Stimulated activated CD4-positive, alpha-beta T cell treated with anti-CD3 and anti-CD28 coated beads, Interleukin-1b, Interleukin-23, amount 100 ng/mL, for 48 hours (primary cell): ENCODE measurements around the gene MAGI2.

Experiments
- DNase-seq: peaks from one replicate; pipeline ENCODE4 v3.0.0-alpha.2; 2020

Gene MAGI2

GRCh38 chr7:78195281-78195680 lies 1258.2 kb downstream of the MAGI2 start:
- no peak for DNase-seq

DNA sequence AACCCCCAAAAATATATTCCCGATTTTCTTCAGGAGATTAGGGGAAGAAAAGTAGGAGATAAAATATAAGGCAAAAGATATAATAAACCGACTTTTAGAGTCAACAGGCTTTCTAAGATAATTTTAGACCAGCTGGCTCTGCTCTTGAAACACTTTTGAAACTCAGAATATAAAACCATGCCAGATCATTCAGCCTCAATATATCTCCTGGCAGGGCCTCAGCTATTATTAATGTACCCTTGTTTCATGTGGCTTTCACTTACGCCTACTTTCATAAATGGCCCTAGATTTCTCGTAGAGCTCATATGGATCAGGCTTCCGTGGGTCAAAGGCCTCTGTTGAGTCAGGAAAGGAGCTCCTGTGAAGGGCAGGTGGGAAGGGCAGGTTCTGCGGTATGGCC lies 1258.9 kb downstream of the MAGI2 start:
- DNase-seq, result no peak

GRCh38 chr7:78191475-78192079 lies 1261.9 kb downstream of the MAGI2 start:
- DNase-seq, result no peak

GRCh38 chr7:78189762-78190161 lies 1263.7 kb downstream of the MAGI2 start:
- no peak for DNase-seq

DNA sequence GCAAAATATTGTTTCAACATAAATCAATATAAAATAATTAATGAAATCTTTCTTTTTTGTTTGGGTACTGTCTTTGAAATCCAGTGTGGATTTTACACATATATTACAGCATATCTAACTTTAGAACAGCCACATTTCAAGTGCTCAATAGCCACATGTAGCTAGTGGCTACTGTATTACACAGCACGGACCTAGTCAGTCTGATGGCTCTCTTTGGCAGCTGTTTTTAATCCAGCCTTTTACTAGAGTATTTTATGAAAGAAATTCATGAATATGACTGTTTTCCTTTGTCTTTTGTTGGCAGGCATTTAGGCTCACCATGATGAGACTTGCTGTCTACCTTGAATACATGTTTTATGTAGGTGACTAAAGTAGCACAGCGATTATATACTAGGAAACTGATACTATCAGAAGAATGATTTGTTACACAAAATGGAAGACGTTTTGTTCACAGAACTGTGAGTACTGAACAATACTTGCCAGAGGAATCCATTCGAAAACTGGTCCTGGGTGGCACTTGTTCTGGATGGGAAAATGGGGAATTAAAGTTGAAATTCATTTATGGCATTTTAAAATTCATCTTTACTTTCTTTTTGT lies 1268.2 kb downstream of the MAGI2 start:
- no peak for DNase-seq

GRCh38 chr7:78184299-78184698 lies 1269.2 kb downstream of the MAGI2 start:
- no peak for DNase-seq

DNA sequence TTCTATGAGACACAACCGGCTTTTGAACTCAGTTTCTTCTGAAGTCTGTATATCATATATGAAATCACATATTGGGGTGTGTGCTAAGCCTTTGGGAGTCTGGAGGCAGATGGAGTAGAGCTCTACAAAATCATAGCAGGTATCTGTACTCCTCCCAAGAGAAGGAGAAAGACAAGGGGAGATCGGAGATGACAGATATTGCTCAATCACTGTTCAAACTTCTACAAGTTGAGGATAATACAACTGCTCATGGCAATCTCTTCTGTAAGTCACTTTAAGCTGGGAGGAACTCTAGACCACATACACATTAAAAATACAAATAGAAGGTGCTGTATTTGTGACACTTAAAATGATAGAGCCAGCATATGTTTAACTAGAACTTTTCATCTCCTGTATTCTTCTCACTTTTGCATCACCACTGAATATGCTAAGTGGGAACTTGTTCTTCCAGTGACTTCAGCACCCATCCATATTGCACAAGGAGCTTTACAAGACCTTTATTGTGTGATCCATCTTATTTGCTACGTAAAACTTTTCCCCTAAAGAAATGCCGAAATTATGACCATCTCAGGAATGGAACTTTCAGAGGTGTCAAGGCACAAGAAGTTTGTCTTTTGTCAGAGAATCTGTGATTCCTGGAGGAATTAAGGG lies 1273.5 kb downstream of the MAGI2 start:
- no peak for DNase-seq

DNA sequence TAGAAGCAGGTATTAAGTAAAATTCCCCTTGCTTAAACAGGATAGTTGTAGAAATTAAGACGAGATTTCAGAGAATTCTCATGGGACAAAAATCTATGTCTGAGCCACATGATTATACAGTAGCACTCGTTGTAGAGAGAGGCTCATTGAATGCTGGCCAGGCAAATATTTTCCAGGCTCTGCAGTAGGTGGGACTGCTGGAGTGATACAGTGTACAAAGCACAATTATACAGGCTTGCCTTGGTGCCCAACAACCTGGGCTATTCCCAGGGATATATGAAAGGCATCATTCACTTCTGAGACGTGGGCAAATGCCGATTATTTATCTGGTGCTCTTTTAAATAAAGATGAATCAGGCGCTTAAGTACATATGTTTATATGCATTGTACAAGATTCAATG lies 1274.3 kb downstream of the MAGI2 start:
- no peak for DNase-seq

GRCh38 chr7:78178319-78178718 lies 1275.1 kb downstream of the MAGI2 start:
- DNase-seq, result no peak

DNA sequence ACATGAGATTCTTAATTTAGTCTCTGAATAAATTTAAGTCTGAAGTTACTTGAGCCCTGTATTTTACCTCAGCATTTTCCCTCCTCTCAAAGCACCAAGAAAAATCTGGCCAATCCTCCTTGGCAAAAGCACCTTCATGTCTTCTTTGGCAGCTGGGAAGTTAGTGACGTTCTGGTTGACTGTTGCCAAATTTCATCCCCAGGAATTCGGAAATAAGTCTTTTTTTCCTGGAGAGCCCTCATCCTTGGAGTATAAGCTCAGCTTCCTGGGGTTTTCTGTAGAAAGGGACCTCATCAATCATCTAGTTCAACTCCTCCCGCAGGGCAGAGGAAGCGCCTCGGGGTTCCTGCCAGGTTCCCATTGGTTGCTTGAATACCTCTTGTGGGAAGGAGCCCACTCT lies 1277.3 kb downstream of the MAGI2 start:
- DNase-seq, result no peak

DNA sequence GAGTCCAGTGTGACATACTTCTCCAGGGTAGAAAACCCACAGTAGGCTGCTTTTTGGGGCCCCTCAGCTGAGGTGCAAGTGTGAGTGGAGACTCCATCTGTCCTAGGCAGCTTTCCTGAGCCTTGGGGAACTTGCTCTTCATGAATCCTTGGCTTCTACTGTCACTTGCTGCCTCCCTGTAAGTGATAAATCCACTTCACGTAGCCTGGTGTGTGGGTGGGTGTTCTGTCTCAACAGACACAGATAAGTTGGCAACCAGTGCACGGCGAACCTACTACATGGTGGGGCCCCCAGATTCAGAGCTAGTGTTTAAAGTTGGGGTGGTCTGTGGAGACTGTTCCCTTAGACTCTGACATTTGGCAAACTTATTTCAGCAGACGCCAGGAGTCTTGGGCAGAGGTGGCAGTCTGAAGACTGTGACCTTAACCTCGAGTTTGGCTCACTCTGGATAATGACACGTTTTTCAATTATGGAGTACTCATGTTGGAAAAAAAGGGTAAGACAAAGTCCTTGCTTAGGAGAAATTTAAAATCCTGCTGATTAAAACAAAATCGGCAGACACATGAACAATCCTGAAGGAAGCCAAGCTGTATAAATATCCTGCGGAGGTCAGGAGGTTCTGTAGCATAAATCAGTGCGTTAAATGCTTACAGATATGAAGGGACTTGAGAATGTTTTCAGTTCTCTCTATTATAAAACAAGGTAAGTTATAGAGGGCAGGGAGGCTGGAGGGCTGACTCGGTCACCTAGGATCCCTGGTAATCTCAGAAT lies 1278.0 kb downstream of the MAGI2 start:
- DNase-seq, result no peak

DNA sequence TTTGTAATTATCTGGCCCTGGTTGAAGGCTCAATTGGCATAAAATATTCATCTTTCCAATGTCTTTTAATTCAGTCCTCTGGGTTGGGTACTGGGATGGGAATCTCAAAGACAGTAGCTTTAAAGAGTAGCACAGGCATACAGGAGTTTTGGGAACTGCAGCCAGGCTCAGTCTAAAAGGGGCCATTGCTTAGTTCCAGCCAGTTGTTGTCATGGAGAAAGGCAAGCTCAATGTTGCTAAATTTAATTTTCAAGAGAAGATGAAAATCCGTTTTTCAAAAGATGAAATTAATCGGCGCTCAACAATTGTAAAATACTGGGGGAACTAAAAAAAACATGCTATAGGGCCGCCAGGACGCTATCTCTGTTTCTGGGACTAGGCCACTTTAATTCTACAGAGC lies 1279.8 kb downstream of the MAGI2 start:
- DNase-seq, result no peak

DNA sequence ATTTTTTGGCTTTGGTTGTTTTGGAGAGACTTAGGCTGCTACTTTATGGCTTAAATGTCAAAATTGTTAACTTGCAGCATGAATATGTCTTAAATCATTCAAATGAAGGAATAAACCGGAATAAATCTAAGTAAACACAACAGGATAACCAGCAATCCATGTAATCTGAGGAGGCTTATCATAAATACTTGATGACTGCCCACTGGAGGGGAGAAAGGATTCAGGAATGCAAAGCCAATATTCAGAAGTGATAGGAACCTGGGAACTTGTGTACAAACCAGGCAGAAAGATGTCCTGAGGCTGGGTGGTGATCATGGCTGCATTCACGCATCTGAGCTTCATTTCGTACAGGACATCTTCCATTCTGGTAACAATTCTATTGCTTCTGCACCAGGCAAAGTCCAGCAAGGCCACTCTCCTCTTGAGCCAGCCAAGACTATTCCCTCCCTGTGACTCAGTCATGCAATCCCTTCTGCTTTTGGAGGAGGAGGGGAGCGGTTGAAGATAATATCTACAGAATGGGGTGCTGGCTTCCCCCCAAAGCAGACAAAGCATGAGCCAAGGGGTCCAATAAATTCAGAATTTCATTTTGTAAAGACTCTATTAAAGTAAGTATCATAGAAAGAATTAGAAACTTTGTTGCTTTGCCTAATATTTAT lies 1280.4 kb downstream of the MAGI2 start:
- no peak for DNase-seq

DNA sequence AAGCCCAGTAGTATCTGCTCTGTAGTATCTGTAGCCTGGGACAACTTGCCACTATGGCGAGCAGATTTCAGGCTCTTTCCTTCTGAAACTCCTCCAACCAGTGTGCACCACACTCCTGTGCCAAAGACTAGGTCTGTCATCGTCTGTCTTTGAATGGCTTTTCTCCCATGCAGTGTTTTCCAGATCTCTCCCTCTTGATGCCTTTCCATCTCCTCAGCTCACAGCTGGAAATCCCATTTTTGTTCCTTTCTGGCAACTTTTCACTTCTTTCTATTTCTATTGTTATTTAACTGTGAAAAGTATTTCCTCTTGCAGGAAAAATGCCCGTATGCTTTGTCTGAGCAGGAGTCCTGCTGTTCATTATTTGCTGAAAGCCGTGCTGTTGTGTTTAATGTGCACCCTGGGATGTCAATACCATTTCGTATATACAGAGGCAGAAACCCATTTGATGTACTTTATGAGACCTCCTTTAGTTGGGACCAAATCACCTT lies 1281.2 kb downstream of the MAGI2 start:
- DNase-seq, result no peak

DNA sequence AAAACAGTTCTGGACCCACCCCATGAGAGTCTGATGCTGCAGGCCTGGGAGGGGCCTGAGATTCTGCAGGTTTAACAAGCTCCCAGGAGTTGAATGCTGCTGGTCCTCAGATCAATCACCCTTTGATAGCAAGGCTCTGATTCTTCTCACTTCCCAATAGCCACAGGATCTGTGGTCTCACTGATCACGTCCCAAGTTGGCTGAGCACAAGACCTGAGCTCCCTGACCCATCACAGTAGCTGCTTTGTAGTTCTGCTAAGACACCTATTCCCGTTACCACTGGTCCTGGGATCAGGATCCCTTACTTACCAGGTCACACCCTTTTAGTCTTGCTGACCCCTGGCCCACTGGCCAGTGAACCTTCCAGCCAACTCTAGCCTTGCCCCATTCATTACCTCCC lies 1282.1 kb downstream of the MAGI2 start:
- no peak for DNase-seq

GRCh38 chr7:78170815-78171214 lies 1282.7 kb downstream of the MAGI2 start:
- DNase-seq, result no peak

DNA sequence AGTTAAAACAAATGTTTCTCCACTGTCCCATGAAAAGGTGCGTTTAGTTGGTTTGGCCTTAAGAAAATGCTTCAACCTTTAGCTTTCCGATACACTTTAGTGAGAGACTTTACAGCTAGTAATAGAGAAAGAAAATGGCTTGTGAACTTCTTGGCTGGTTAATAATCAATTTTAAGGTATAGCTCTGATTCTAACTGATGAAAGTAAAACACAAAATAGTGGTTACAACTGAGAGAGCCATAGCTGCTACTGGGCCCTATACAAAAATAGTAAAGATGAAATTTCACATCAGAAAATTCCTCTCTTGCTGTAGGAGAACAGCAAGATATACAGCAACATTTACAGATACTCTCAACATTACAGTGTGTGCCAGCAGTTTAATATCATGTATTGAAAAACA lies 1283.5 kb downstream of the MAGI2 start:
- no peak for DNase-seq

DNA sequence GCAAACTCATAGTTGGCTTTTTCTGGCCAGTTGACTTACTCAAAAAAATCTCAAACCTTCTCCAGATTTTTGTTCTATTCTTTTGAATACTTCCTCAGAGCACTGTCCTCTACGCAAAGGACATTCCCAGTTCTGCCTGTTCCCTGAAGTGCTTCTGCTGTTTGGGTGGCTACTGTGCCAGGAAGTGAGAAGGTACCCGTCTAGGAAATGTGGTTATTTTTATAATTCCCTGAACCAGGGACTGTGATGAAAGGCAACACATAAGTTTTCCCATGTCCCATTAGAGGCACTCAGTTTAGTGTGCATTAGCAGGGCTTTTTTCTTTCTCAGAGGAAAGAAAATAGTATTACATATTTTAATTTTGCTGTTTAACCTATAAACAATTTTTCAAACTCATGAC lies 1284.6 kb downstream of the MAGI2 start:
- no peak for DNase-seq

GRCh38 chr7:78167860-78168259 lies 1285.6 kb downstream of the MAGI2 start:
- no peak for DNase-seq

- DNase-seq, result no peak
These were observed 1287.6 kb downstream of the MAGI2 start for GRCh38 chr7:78165854-78166253.

DNA sequence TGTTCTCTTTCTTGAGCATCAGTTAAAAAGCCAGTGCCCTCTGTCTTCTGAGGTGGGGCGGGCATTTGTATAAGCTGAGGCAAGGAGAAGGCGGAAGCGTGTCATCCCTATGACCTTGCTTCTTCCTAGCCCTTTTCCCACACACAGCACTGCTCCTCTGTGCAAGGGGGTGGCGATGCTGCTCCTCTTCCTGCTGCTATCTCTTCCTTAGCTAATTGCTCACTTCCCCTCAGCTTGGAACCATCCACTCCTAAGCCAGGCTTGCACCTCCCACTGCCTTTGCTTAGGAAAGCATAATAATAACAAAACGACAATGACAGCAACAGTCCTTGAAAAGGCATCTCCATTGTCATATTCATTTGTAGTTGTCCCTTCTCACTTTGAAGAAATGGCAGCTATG lies 1288.0 kb downstream of the MAGI2 start:
- DNase-seq, result no peak

- DNase-seq, result no peak
These were observed 1289.0 kb downstream of the MAGI2 start for GRCh38 chr7:78164459-78164858.

DNA sequence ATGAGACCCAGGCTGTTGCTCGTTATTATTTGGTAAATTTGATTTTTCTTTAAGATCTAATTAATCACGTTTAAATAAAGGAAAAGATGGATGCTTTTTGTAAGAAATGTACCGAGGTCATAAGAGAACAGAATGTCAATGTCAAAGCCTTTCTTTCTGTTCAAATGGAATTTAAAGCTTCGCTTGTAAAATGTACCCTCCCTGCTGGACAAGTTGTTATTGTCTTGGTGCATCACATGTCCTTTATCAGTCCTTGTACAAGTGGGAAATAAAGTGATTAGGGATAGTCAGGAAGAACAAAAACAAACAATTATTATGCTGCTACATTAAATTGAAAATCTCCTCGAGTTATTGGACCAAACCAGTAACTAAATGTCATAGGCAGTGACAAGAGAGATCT lies 1291.7 kb downstream of the MAGI2 start:
- no peak for DNase-seq
